Endothelial cell of umbilical vein (primary cell): Measurements from ENCODE around the gene FRYL. TPM values are rescaled to one million over a fixed set of nuclear protein-coding genes. Genes with fewer than 3 reads are reported as not detected.

Source experiments
- BruUV-seq: library from RNA; stranded (reverse); fragments of 400-500 nt; replicated peaks from 2 replicates; lab custom pipeline; 2021; lab: Mats Ljungman, UMichigan
- CTCF ChIA-PET: fragments of 300-600, 350-600 bp; sonication (Branson Sonifier 250); formaldehyde crosslinking; loops from one replicate; lab custom pipeline; 2021; ENCODE audit warnings: antibody characterized with exemption, inconsistent platforms; lab: Charles Lee
- POLR2A ChIA-PET: fragments of 300-600, 350-600 bp; sonication (Branson Sonifier 250); formaldehyde crosslinking; loops from one replicate; lab custom pipeline; 2021; ENCODE audit warnings: antibody characterized with exemption, inconsistent platforms; lab: Charles Lee
- DNase-seq: peaks from one replicate; pipeline ENCODE4 v3.0.0-alpha.2; 2011; ENCODE audit warnings: low read depth, low spot score
- FAIRE-seq: peaks from 2 replicates; lab custom pipeline; 2011; peaks lifted over from hg19 to GRCh38; lab: Jason Lieb, UNC
- H2AFZ ChIP-seq: 2 replicates; pipeline ENCODE4 v1.6.0; 2012; ENCODE audit warnings: low read depth, low read length, control low read depth, inconsistent platforms
- H3K27ac ChIP-seq: 2 replicates; pipeline ENCODE4 v1.5.1; 2011; ENCODE audit warnings: low read depth, mild to moderate bottlenecking, control low read depth, low read length, moderate library complexity; ENCODE audit not compliant: insufficient read depth
- H3K27me3 ChIP-seq, 2 experiments: 2 replicates each; pipeline versions ENCODE4 v1.6.0 to v1.6.1; 2011; ENCODE audit warnings: low read length in 2 of 2, mixed read lengths in 1 of 2; ENCODE audit not compliant: control insufficient read depth in 2 of 2, insufficient read depth in 2 of 2
- H3K36me3 ChIP-seq, 2 experiments: 2 replicates in 1 of 2; 3 replicates in 1 of 2; pipeline ENCODE4 v1.5.1; 2011; ENCODE audit warnings: low read length in 2 of 2, mild to moderate bottlenecking in 1 of 2, moderate library complexity in 1 of 2; ENCODE audit not compliant: control insufficient read depth in 2 of 2, insufficient read depth in 2 of 2; ENCODE audit errors: extremely low read depth in 1 of 2
- H3K4me1 ChIP-seq: 3 replicates; pipeline ENCODE4 v1.5.1; 2011; ENCODE audit warnings: mild to moderate bottlenecking, low read length; ENCODE audit not compliant: control insufficient read depth, insufficient read depth; ENCODE audit errors: extremely low read depth
- H3K4me2 ChIP-seq: 2 replicates; pipeline ENCODE4 v1.6.1; 2011; ENCODE audit warnings: low read length, control low read depth, mixed read lengths; ENCODE audit not compliant: insufficient read depth
- H3K4me3 ChIP-seq, 3 experiments: fragments of 200-600 bp in 1 of 3; sonication (generic), shearing (Covaris generic) in 1 of 3; replicated peaks in 1 of 3; 2 replicates each; pipeline ENCODE4 v1.5.1; 2011 to 2016; ENCODE audit warnings: control low read depth in 3 of 3, low read length in 3 of 3, mild to moderate bottlenecking in 2 of 3, inconsistent platforms in 1 of 3, low read depth in 1 of 3, moderate library complexity in 1 of 3; ENCODE audit not compliant: insufficient read depth in 1 of 3
- H3K79me2 ChIP-seq: 2 replicates; pipeline ENCODE4 v1.6.0; 2012; ENCODE audit warnings: low read length, inconsistent platforms; ENCODE audit not compliant: control insufficient read depth, insufficient read depth
- H3K9ac ChIP-seq: replicated peaks from 2 replicates; pipeline ENCODE3; 2011; ENCODE audit warnings: low read length, control low read depth; ENCODE audit not compliant: insufficient read depth; ENCODE audit errors: extremely low read depth
- H3K9me1 ChIP-seq: replicated peaks from 3 replicates; pipeline ENCODE4 v1.6.0; 2011; ENCODE audit warnings: mild to moderate bottlenecking, low read length; ENCODE audit not compliant: control insufficient read depth, insufficient read depth; ENCODE audit errors: extremely low read depth
- H3K9me3 ChIP-seq: replicated peaks from 2 replicates; pipeline ENCODE4 v1.5.1; 2012; ENCODE audit warnings: low read length, inconsistent platforms; ENCODE audit not compliant: control insufficient read depth, insufficient read depth
- H4K20me1 ChIP-seq: replicated peaks from 2 replicates; pipeline ENCODE3; 2011; ENCODE audit warnings: mild to moderate bottlenecking, low read length; ENCODE audit not compliant: control insufficient read depth, insufficient read depth; ENCODE audit errors: extremely low read depth
- EZH2 ChIP-seq: IDR thresholded peaks from 2 replicates; pipeline ENCODE4 v1.6.1; 2012; ENCODE audit warnings: borderline replicate concordance, low read depth, mild to moderate bottlenecking, moderate library complexity, low read length, inconsistent platforms; ENCODE audit not compliant: severe bottlenecking
- MAX ChIP-seq: IDR thresholded peaks from 2 replicates; pipeline ENCODE4 v1.6.1; 2011; ENCODE audit not compliant: insufficient read depth, insufficient read length
- MYC ChIP-seq: IDR thresholded peaks from one replicate; pipeline ENCODE4 v1.6.1; 2011; ENCODE audit warnings: mild to moderate bottlenecking, low read depth, low read length
- POLR2A ChIP-seq: IDR thresholded peaks from 2 replicates; pipeline ENCODE4 v1.6.1; 2012; ENCODE audit warnings: low read depth, mild to moderate bottlenecking, control low read depth, low read length
- POLR2AphosphoS5 ChIP-seq: IDR thresholded peaks from 2 replicates; pipeline ENCODE4 v1.6.1; 2012; ENCODE audit warnings: low read depth, mild to moderate bottlenecking, control low read depth, low read length, moderate library complexity; ENCODE audit not compliant: insufficient read depth
- dilution Hi-C: fragments of 300-500 bp; cut with MboI; formaldehyde crosslinking; loops from one replicate; pipeline ENCODE4 v1.15.0; 2019; ENCODE audit warnings: low sequenced_read_pairs; ENCODE audit not compliant: extremely low pct_ligation_motif_present
- intact Hi-C: fragments of 100-400 bp; cut with micrococcal nuclease; formaldehyde crosslinking; loops from one replicate; pipeline ENCODE4 v1.10.0; 2022
- polyA plus RNA-seq, 4 experiments: library from polyadenylated mRNA; depleted of rRNA in 3 of 4; stranded (reverse) in 3 of 4; unstranded in 1 of 4; fragments of >200 nt; gene quantifications; 2 replicates each; pipeline versions ENCODE4 v1.2.1 to v1.2.3, GENCODE V29; 2011 to 2012; ENCODE audit warnings: missing spikeins in 1 of 4
- total RNA-seq: library from RNA; stranded (reverse); gene quantifications from 2 replicates; pipeline ENCODE4 v1.2.3, GENCODE V29; 2021

Gene FRYL
- total and polyA plus RNA-seq, 2 donors (not counting 3 experiments of a cell fraction or from before 2014, with no cell fraction given) = 17.0 to 84.9 TPM

GRCh38 chr4:48475770-48476169 lies 304.3 kb downstream of the FRYL start:
- TF ChIP-seq POLR2A = no peak
- no peak for TF ChIP-seq POLR2AphosphoS5
- no peak for TF ChIP-seq MAX
- TF ChIP-seq MYC = no peak
- Histone ChIP-seq H3K9me1 (no peaks in the 10 kb centered on the region), H3K27ac (no peak overlapping the region), H3K36me3 (no peaks in the 10 kb centered on the region), H3K4me2 (no peak overlapping the region), H3K79me2 (no peaks in the 10 kb centered on the region), H2AFZ (no peak overlapping the region), H4K20me1 (no peaks in the 10 kb centered on the region), H3K9ac (no peak overlapping the region), H3K27me3 (peaks cover 5 to 10% of the 10 kb centered on the region in 2 experiments), H3K9me3 (no peaks in the 10 kb centered on the region), H3K4me1 (no peaks in the 10 kb centered on the region), H3K4me3 (no peak overlapping the region)
- ChIA-PET CTCF (interaction anchor here (0.7 to 1.8 kb wide), 3 partner anchors 9 to 15 kb away, joined by 3 to 6 read pairs (median 4); no protein-coding TSS in a partner anchor), POLR2A (no interaction called here)
- FAIRE-seq (no peak), DNase-seq (no peak)
- dilution Hi-C loops (no loop called here), intact Hi-C loops (no loop called here)
- BruUV-seq = no TSS peak

DNA sequence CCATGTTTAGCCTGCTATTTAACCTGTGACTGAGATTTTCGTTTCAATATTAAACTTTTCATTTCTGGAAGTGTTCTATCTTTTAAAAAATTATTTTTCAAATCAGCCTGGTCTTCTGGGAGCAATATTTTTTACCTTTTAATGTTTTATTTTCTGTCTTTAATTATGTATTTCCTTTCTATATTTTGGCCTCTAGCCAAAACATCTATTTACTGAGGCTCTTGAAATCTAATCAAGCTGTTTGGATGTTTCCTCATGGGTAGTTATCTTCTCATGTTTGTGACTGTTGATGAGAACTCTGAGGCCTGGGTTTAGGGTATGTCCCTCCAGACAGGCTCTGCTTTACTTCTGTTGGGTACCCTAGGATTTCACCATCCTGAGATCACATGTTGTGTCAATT lies 307.3 kb downstream of the FRYL start:
- Histone ChIP-seq H3K27me3 (peaks cover 9 to 12% of the 10 kb centered on the region in 2 experiments), H3K9me3 (no peaks in the 10 kb centered on the region), H3K4me2 (no peak overlapping the region), H2AFZ (no peak overlapping the region), H3K9ac (no peak overlapping the region), H3K4me1 (no peaks in the 10 kb centered on the region), H3K27ac (no peak overlapping the region), H3K36me3 (no peaks in the 10 kb centered on the region), H3K79me2 (no peaks in the 10 kb centered on the region), H4K20me1 (no peaks in the 10 kb centered on the region), H3K9me1 (no peaks in the 10 kb centered on the region), H3K4me3 (no peak overlapping the region)
- intact Hi-C loops = no loop called here
- ChIA-PET POLR2A (no interaction called here), CTCF (interaction anchor here (1.5 kb wide), 1 partner anchor 26 kb away, joined by 3 read pairs; no protein-coding TSS in a partner anchor)
- TF ChIP-seq EZH2 (no peak), POLR2A (no peak)
- dilution Hi-C loops = no loop called here
- DNase-seq (no peak), FAIRE-seq (no peak)
- no TSS peak for BruUV-seq
